Lung (tissue), 12 donors: ENCODE measurements around the gene COX17. TPM values are rescaled to one million over a fixed set of nuclear protein-coding genes. Genes with fewer than 3 reads are reported as not detected.
A peak's percentile ranks its signal among the peaks of the same experiment; 100 is the strongest.

Experiments used
- ATAC-seq: fragments of 200-7000 bp; cut with Tn5 transposase; one replicate; pipeline ENCODE4 v1.9.1; 2020; ENCODE audit warnings: moderate number of reproducible peaks; ENCODE audit not compliant: insufficient read depth, low FRiP score
- DNase-seq, 3 donors: peaks; one replicate each; pipeline ENCODE4 v3.0.0-alpha.2; 2013 to 2017
- H3K27ac ChIP-seq, 2 donors: one replicate each; pipeline ENCODE4 v1.5.1; 2013; ENCODE audit warnings: mild to moderate bottlenecking in 2 of 2, moderate library complexity in 2 of 2, control low read depth in 1 of 2, inconsistent platforms in 1 of 2, low read depth in 1 of 2, low read length in 1 of 2
- H3K27me3 ChIP-seq, 3 donors: one replicate each; pipeline ENCODE4 v1.5.1; 2013; ENCODE audit warnings: low read length in 2 of 3; ENCODE audit not compliant: control insufficient read depth in 3 of 3, insufficient read depth in 3 of 3
- H3K36me3 ChIP-seq, 4 donors: one replicate each; pipeline ENCODE4 v1.5.1; 2013; ENCODE audit warnings: low read length in 4 of 4, mild to moderate bottlenecking in 1 of 4, moderate library complexity in 1 of 4; ENCODE audit not compliant: control insufficient read depth in 4 of 4, insufficient read depth in 4 of 4
- H3K4me1 ChIP-seq, 5 donors: one replicate each; pipeline ENCODE4 v1.5.1; 2013; ENCODE audit warnings: low read length in 5 of 5, mild to moderate bottlenecking in 2 of 5, moderate library complexity in 1 of 5; ENCODE audit not compliant: control insufficient read depth in 5 of 5, insufficient read depth in 5 of 5
- H3K4me3 ChIP-seq: one replicate; pipeline ENCODE4 v1.5.1; 2013; ENCODE audit warnings: mild to moderate bottlenecking, control low read depth, moderate library complexity
- H3K9ac ChIP-seq, 2 donors: one replicate each; pipeline ENCODE4 v1.5.1; 2013; ENCODE audit warnings: low read length in 2 of 2, control low read depth in 1 of 2; ENCODE audit not compliant: insufficient read depth in 1 of 2
- H3K9me3 ChIP-seq, 4 donors: one replicate each; pipeline ENCODE4 v1.5.1; 2013; ENCODE audit warnings: low read length in 3 of 4, mild to moderate bottlenecking in 1 of 4, moderate library complexity in 1 of 4; ENCODE audit not compliant: control insufficient read depth in 4 of 4, insufficient read depth in 3 of 4
- WGBS, 2 donors: extraction: QIAGEN DNeasy Blood & Tissue Kit; methylation state at CpG; one replicate each; pipeline ENCODE4 v1.1.7; 2013; 5-methylcytosine and 5-hydroxymethylcytosine counted together
- polyA plus RNA-seq, 2 donors: library from polyadenylated mRNA; stranded (reverse); fragments of 200-250 nt; gene quantifications; one replicate each; pipeline ENCODE4 v1.2.1, GENCODE V29; 2013
- total RNA-seq, 2 donors: library from RNA; depleted of rRNA in 1 of 2; stranded (reverse); fragments of >200 nt in 1 of 2; gene quantifications; one replicate each; pipeline ENCODE4 v1.2.1, GENCODE V29; 2014 to 2021
- TF ChIP-seq, protein P1 (sequence below): IDR thresholded peaks from 2 replicates; pipeline ENCODE4 v1.5.1; 2012; ENCODE audit warnings: mild to moderate bottlenecking; ENCODE audit errors: control extremely low read depth, extremely low read depth
- donor health status: control.
- donor health status: control.
- donor health status: Bipolar disorder and iron deficiency.
- donor health status: healthy.
- donor health status: DM: yes; HTN: yes; CAD: no.

COX17 gene
- total and polyA plus RNA-seq, 4 donors: 43.8 to 261 (median 78.3) TPM

DNA sequence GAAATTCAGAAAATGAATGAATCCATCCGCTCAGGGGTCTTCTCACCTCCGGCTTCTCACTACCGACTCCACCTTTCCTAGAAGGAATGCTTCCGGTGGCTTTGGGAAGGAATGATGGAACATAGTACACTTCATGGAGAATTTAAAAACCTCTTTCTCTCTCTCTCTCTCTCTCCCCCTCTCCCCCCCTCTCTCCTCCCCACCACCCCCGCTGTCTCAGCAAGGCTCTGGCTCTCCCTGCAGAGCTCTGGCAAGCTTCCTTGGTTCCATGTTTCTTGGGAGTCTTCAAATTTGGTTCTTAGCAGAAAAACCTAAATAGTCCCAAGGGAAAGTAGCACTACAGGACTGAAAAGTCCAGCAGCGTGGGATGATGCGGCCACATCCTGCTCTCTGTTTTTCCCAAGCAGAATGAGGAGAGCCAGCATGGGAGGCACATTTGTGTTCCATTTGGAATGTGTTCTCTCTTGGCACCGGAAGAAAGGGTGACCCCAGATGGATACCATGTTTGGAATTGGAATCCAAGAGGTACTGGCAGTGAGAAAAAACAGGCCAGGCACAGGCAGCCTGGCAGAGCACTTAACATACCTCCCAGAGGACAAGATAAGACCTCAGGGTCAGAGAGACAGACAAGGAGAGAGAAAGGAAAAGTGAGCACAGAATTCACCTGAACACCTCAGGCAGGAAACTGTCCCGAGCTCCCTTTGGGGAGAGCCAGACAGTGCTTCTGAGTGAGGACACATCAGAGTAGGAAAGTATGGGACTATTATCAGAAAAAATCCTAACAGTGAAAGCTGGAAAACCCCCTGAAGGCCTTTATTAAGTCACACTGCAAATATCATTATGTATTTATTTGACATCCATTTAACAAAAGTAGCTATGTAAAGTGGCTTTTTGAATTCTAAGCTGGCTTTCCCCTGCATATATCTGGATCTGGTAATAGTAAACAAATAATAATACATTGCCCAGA lies 16.4 kb downstream of the COX17 start, which contains the start of gene POPDC2:
Gene POPDC2, minus strand, starts transcription at position 116 of the 967 bp plus-strand sequence. CDS start 166 bp downstream, outside the sequence.
- TF ChIP-seq, protein P1, sequence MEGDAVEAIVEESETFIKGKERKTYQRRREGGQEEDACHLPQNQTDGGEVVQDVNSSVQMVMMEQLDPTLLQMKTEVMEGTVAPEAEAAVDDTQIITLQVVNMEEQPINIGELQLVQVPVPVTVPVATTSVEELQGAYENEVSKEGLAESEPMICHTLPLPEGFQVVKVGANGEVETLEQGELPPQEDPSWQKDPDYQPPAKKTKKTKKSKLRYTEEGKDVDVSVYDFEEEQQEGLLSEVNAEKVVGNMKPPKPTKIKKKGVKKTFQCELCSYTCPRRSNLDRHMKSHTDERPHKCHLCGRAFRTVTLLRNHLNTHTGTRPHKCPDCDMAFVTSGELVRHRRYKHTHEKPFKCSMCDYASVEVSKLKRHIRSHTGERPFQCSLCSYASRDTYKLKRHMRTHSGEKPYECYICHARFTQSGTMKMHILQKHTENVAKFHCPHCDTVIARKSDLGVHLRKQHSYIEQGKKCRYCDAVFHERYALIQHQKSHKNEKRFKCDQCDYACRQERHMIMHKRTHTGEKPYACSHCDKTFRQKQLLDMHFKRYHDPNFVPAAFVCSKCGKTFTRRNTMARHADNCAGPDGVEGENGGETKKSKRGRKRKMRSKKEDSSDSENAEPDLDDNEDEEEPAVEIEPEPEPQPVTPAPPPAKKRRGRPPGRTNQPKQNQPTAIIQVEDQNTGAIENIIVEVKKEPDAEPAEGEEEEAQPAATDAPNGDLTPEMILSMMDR: no peak
- H3K4me1 ChIP-seq: peaks cover 0 to 16% (median 6%) of the 10 kb centered on the region in 5 donors
- H3K36me3 ChIP-seq: peaks cover 0 to 5% (median 0%) of the 10 kb centered on the region in 4 donors
- 85 to 88% methylated on average over 9 of the region's 9 CpGs for WGBS, 2 donors
- DNase-seq (peak in 1 of 3 donors; percentile 24), ATAC-seq (no peak)
- H3K9ac ChIP-seq: no peak within 1 kb of the TSS
- H3K27me3 ChIP-seq: no peaks in the 10 kb centered on the region
- peak within 1 kb of the TSS in 1 of 2 donors; percentile 95 for H3K27ac ChIP-seq
- H3K9me3 ChIP-seq: no peaks in the 10 kb centered on the region
- no peak within 1 kb of the TSS for H3K4me3 ChIP-seq

DNA sequence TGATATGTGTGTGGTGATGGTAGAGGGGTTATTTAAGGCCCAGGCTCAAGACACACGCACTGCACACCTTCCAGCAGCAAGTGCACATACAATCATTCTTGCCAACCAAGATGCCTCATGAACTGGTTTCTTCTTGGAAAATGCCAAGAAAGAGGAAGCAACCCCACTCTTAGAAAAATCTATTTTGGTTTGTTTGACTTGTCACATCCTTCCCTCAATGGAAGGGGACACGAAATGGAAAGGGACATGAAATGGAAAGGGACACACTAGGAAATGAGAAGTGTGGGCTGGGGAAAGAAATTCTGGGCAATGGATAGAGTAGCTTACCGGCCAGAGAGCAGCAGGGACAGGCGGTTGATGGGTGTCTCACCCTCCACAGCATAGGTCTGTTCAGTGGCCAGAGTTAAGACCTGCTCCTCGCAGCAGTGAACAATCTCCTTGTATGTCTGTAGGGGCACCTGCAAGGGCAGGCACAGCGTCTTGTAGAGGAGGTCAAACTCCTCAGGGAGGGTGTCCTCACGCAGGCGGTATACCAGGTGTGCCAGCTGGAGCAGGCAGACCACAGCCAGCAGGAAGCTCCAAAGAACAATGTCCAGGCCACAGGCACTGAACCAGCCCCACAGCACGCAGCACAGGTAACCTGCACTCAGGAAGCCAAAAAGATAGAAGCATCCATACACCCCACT lies 17.5 kb downstream of the COX17 start:
- Histone ChIP-seq H3K27ac (peak overlapping the region in 1 of 2 donors; percentile 95), H3K27me3 (no peaks in the 10 kb centered on the region), H3K9ac (no peak overlapping the region), H3K9me3 (no peaks in the 10 kb centered on the region), H3K4me1 (peaks cover 0 to 11% (median 6%) of the 10 kb centered on the region in 5 donors), H3K4me3 (no peak overlapping the region), H3K36me3 (peaks cover 0 to 7% (median 0%) of the 10 kb centered on the region in 4 donors)
- TF ChIP-seq, protein P1: no peak
- ATAC-seq (no peak), DNase-seq (no peak)
- 68 to 82% methylated on average over 8 to 9 of the region's 9 CpGs for WGBS, 2 donors

DNA sequence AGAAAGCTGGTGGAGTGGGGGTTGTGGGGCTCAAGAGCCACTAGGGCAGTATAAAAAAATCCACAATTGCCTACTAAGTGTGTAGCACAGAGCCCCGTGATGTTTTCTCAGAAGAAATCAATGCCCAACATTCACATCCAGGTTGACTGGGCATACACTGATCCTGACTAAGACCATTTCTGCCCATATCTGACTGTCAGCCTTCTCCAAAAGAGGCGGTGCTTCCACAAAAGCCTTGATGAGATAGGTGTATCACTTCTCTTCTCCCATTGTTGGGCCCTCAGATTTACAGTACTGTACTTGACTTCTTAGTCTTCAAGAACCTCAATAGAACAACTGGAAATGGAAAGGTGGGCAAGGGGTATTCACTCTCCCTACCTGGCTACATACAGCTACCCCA lies 18.2 kb downstream of the COX17 start:
- Histone ChIP-seq H3K4me1 (peaks cover 0 to 8% (median 6%) of the 10 kb centered on the region in 5 donors), H3K4me3 (no peak overlapping the region), H3K27me3 (no peaks in the 10 kb centered on the region), H3K9me3 (no peaks in the 10 kb centered on the region), H3K27ac (peak overlapping the region in 1 of 2 donors; percentile 95), H3K9ac (no peak overlapping the region), H3K36me3 (peaks cover 0 to 15% (median 0%) of the 10 kb centered on the region in 4 donors)
- 94 to 98% methylated on average over 2 of the region's 2 CpGs for WGBS, 2 donors
- TF ChIP-seq, protein P1: no peak
- DNase-seq: no peak
- ATAC-seq: no peak
